NCI-H748 (cell line): ENCODE data around the gene MEAF6.

Experiments used
- DNase-seq: peaks from one replicate; lab custom pipeline; 2025; ENCODE audit not compliant: unreplicated experiment; lab: John Stamatoyannopoulos, UW

Gene MEAF6

DNA sequence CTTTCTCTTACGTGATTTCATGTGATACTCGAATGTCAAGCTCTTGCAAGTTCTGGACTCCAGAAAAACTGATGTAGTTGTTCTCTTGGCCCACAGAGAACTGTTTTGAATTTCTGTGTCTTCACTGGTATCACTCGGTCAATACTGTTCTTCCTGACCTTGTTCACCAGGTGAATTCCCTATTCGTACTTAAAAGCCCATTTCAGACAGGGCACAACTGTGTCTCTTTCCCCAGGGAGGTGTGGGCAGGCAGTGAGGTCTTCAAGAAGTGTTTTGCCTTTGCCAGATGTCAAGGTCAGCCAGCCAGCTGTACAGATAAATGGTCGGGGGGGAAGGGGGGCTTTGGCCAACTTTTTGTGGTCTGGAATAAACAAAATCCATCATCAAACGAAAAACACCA is 67.7 kb downstream of the MEAF6 start:
- DNase-seq: no peak

DNA sequence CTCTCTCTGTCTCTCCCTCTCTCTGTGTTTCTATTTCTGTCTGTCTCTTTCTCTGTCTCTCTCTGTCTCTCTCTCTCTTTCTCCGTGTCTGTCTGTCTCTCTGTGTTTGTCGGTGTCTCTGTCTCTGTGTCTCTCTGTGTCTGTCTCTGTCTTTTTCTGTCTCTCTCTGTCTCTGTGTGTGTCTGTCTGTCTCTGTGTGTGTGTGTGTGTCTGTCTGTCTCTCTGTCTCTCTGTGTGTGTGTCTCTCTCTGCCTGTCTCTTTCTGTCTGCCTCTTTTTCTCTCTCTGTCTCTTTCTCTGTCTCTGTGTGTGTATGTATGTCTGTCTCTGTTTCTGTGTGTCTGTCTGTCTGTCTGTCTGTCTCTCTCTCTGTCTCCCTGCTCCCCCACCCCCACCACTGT is 71.9 kb downstream of the MEAF6 start:
- no peak for DNase-seq
